ENCODE data around the gene AK1. TPM values are rescaled to one million over a fixed set of nuclear protein-coding genes. Genes with fewer than 3 reads are reported as not detected.

AK1 gene
- total and polyA plus RNA-seq, 9 of the 15 experiments (the other 6 are each of a cell fraction or from before 2014, with no cell fraction given), result 10.1 to 71.8 (median 39.0) TPM

DNA sequence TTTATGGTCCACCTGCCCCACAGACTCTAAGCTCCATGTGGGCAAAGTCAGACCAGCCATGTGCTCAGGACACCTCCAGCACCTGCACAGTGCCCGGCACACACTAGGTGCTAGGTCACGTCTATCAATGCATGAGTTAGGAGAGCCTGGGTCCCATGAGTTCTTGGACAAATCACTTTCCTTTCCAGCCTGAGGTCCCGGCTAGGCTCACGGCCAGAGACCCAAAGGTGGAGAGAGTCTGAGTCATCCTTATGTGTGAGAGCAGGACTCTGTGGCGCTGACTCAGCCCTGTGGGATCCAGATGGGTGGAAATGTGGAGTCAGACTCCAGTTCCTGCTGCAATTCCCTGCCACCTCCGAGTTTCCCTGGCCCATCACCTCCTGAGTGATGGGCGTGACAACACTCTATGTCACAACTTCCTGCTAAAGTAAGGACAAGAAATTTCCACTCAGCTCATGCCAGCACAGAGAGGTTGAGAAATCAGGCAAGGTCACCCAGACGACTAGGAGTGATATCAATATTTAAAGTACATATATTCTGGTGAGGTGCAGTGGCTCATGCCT is 41.9 kb upstream of the AK1 start (continued):
- TF ChIP-seq, protein P1, sequence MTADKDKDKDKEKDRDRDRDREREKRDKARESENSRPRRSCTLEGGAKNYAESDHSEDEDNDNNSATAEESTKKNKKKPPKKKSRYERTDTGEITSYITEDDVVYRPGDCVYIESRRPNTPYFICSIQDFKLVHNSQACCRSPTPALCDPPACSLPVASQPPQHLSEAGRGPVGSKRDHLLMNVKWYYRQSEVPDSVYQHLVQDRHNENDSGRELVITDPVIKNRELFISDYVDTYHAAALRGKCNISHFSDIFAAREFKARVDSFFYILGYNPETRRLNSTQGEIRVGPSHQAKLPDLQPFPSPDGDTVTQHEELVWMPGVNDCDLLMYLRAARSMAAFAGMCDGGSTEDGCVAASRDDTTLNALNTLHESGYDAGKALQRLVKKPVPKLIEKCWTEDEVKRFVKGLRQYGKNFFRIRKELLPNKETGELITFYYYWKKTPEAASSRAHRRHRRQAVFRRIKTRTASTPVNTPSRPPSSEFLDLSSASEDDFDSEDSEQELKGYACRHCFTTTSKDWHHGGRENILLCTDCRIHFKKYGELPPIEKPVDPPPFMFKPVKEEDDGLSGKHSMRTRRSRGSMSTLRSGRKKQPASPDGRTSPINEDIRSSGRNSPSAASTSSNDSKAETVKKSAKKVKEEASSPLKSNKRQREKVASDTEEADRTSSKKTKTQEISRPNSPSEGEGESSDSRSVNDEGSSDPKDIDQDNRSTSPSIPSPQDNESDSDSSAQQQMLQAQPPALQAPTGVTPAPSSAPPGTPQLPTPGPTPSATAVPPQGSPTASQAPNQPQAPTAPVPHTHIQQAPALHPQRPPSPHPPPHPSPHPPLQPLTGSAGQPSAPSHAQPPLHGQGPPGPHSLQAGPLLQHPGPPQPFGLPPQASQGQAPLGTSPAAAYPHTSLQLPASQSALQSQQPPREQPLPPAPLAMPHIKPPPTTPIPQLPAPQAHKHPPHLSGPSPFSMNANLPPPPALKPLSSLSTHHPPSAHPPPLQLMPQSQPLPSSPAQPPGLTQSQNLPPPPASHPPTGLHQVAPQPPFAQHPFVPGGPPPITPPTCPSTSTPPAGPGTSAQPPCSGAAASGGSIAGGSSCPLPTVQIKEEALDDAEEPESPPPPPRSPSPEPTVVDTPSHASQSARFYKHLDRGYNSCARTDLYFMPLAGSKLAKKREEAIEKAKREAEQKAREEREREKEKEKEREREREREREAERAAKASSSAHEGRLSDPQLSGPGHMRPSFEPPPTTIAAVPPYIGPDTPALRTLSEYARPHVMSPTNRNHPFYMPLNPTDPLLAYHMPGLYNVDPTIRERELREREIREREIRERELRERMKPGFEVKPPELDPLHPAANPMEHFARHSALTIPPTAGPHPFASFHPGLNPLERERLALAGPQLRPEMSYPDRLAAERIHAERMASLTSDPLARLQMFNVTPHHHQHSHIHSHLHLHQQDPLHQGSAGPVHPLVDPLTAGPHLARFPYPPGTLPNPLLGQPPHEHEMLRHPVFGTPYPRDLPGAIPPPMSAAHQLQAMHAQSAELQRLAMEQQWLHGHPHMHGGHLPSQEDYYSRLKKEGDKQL (CRISPR knock-in tag; IDR thresholded peaks at IDR 0.05; ENCODE audit: borderline replicate concordance), result no peak
- TF ChIP-seq, protein P2, sequence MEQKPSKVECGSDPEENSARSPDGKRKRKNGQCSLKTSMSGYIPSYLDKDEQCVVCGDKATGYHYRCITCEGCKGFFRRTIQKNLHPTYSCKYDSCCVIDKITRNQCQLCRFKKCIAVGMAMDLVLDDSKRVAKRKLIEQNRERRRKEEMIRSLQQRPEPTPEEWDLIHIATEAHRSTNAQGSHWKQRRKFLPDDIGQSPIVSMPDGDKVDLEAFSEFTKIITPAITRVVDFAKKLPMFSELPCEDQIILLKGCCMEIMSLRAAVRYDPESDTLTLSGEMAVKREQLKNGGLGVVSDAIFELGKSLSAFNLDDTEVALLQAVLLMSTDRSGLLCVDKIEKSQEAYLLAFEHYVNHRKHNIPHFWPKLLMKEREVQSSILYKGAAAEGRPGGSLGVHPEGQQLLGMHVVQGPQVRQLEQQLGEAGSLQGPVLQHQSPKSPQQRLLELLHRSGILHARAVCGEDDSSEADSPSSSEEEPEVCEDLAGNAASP (IDR thresholded peaks at IDR 0.05), result no peak
- TF ChIP-seq ZNF561 (CRISPR knock-in tag; conservative IDR thresholded peaks at IDR 0.05) (no peak), NFE2L1 (tag; IDR thresholded peaks at IDR 0.05; ENCODE audit: borderline replicate concordance, low read depth) (no peak), KDM5B (IDR thresholded peaks at IDR 0.05; ENCODE audit: insufficient replicate concordance, low read depth, low read length) (no peak), MYC (IDR thresholded peaks at IDR 0.05; ENCODE audit: low read depth, low read length) (no peak), MYC (CRISPR knock-in tag; IDR thresholded peaks at IDR 0.05; ENCODE audit: borderline replicate concordance, low read depth) (no peak), ZNF316 (IDR thresholded peaks at IDR 0.05) (peak; percentile 94), SETDB1 (IDR thresholded peaks at IDR 0.05; ENCODE audit: low read length) (no peak), MBD2 (IDR thresholded peaks at IDR 0.05; ENCODE audit: borderline replicate concordance, low read depth) (no peak), EP300 (IDR thresholded peaks at IDR 0.05; ENCODE audit: low read length) (no peak)
- TF ChIP-seq, protein P3, sequence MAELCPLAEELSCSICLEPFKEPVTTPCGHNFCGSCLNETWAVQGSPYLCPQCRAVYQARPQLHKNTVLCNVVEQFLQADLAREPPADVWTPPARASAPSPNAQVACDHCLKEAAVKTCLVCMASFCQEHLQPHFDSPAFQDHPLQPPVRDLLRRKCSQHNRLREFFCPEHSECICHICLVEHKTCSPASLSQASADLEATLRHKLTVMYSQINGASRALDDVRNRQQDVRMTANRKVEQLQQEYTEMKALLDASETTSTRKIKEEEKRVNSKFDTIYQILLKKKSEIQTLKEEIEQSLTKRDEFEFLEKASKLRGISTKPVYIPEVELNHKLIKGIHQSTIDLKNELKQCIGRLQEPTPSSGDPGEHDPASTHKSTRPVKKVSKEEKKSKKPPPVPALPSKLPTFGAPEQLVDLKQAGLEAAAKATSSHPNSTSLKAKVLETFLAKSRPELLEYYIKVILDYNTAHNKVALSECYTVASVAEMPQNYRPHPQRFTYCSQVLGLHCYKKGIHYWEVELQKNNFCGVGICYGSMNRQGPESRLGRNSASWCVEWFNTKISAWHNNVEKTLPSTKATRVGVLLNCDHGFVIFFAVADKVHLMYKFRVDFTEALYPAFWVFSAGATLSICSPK (IDR thresholded peaks at IDR 0.05; ENCODE audit: borderline replicate concordance), result no peak
- TF ChIP-seq, protein P4, sequence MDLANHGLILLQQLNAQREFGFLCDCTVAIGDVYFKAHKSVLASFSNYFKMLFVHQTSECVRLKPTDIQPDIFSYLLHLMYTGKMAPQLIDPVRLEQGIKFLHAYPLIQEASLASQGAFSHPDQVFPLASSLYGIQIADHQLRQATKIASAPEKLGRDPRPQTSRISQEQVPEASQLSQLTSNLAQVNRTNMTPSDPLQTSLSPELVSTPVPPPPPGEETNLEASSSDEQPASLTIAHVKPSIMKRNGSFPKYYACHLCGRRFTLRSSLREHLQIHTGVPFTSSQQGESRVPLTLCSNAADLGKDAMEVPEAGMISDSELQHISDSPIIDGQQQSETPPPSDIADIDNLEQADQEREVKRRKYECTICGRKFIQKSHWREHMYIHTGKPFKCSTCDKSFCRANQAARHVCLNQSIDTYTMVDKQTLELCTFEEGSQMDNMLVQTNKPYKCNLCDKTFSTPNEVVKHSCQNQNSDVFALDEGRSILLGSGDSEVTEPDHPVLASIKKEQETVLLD (IDR thresholded peaks at IDR 0.05), result no peak
- TF ChIP-seq, protein P5, sequence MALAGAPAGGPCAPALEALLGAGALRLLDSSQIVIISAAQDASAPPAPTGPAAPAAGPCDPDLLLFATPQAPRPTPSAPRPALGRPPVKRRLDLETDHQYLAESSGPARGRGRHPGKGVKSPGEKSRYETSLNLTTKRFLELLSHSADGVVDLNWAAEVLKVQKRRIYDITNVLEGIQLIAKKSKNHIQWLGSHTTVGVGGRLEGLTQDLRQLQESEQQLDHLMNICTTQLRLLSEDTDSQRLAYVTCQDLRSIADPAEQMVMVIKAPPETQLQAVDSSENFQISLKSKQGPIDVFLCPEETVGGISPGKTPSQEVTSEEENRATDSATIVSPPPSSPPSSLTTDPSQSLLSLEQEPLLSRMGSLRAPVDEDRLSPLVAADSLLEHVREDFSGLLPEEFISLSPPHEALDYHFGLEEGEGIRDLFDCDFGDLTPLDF (CRISPR knock-in tag; IDR thresholded peaks at IDR 0.05), result no peak
- TF ChIP-seq, protein P6, sequence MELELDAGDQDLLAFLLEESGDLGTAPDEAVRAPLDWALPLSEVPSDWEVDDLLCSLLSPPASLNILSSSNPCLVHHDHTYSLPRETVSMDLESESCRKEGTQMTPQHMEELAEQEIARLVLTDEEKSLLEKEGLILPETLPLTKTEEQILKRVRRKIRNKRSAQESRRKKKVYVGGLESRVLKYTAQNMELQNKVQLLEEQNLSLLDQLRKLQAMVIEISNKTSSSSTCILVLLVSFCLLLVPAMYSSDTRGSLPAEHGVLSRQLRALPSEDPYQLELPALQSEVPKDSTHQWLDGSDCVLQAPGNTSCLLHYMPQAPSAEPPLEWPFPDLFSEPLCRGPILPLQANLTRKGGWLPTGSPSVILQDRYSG (tag; conservative IDR thresholded peaks at IDR 0.05; ENCODE audit: low read depth), result no peak
